Measurements from ENCODE around the gene CSNK1G2.

The CSNK1G2 gene

DNA sequence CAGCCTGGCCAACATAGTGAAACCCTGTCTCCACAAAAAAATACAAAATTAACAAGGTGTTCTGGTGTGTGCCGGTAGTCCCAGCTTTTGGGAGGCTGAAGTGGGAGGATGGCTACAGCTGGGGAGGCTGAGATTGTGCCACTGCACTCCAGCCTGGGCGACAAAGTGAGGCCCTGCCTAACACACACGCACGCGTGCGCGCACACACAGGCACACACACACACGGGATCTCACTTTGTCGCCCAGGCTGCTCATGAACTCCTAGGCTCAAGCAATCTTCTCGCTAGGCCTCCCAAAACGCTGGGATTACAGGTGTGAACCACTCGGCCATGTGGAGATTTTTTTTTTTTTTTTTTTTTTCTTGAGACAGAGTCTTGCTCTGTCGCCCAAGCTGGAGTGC, 77.8 kb downstream of the CSNK1G2 start:
- no peak for DNase-seq (ENCODE audit: low read depth)

DNA sequence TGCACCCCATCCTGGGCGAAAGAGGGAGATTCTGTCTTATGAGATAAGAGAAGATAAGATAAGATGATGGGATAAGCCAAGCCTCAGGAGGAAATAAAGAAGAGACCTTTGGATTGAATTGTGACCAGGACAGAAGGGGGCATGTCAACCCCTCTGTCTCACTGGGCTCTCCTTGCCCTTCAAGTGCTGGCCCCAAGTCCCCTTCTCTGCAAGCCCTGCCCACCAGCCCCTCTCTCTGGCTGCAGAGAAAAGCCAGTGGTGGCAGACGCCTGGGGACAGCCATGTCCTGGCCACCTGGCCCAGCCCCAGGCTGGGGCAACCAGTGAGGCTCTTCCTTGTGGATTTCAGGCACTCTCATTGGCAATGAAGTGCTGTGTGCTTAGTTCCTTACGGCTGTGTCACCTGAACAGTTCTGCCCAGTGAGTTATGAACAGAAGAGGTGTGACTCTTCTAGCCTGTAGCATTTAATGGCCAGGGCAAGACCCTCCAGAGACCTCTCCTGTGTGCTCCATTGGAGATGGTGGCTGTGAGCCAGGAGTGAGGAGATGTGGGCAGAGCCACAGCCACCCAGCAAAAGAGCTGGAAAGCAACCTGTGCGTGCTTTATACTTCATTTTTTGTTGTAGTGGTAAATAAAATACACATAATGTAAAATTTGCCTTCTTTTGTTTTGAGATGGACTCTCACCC, 80.6 kb downstream of the CSNK1G2 start:
- DNase-seq (ENCODE audit: low read depth) = no peak

DNA sequence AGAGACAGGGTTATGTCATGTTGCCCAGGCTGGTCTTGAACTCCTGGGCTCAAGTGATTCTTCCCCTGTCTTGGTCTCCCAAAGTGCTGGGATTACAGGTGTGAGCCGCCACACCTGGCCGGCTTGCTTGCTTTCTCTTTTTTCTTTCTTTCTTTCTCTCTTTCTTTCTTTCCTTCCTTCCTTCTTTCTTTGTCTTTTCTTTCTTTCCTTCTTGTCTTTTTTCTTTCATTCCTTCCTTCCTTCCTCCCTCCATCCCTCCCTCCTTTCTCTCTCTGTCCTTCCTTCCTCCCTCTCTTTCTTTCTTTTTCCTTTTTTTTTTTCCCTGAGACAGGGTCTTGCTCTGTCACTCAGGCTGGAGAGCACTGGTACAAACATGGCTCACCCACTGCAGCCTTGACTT, 81.3 kb downstream of the CSNK1G2 start:
- DNase-seq (ENCODE audit: low read depth) = no peak

DNA sequence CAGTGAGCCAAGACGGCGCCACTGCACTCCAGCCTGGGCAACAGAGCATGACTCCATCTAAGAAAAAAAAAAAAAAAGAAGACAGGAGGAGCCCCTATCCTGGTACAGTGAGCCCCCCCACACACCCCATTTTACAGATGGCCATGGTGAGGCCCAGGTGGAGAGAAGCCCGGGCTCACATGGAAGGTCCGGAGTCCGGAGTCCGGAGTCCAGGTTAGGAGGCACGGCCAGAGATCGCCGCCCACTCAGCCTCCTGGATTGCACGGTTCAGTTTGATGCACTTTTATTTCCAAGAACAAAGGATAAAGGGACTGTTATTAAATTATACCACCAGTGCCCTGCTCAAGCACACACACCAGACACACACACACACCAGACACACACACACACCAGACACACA, 85.8 kb downstream of the CSNK1G2 start:
- DNase-seq (ENCODE audit: low read depth) = no peak

DNA sequence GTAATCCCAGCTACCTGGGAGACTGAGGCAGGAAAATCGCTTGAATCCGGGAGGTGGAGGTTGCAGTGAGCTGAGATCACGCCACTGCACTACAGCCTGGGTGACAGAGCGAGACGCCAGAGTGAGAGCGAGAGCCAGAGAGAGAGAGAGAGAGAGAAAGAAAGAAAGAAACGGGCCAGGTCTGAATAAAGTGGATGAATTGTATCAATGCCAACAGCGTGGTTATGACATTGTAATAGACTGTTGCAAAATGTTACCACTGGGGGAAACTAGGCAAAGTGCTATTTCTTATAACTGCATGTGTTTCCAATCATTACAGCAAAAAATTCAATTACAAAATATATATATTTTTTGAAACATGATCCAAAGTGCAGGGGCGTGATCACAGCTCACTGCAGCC, 86.4 kb downstream of the CSNK1G2 start:
- DNase-seq (ENCODE audit: low read depth) = no peak
